H9 (cell line): ENCODE measurements around the gene DCDC2. TPM values are rescaled to one million over a fixed set of nuclear protein-coding genes. Genes with fewer than 3 reads are reported as not detected.

Experiments
- DNase-seq: peaks from one replicate; pipeline ENCODE4 v3.0.0-alpha.2; 2017
- H2AFZ ChIP-seq: one replicate; pipeline ENCODE4 v1.6.1; 2013; ENCODE audit warnings: mild to moderate bottlenecking, low read length, control low read depth, moderate library complexity
- H2AK5ac ChIP-seq: 2 replicates; pipeline ENCODE4 v1.6.1; 2013; ENCODE audit warnings: low read length, control low read depth, mixed read lengths; ENCODE audit not compliant: insufficient read length
- H2BK120ac ChIP-seq: one replicate; pipeline ENCODE4 v1.6.1; 2013; ENCODE audit warnings: low read depth, mild to moderate bottlenecking, low read length, control low read depth, inconsistent platforms; ENCODE audit not compliant: poor library complexity, severe bottlenecking
- H2BK12ac ChIP-seq: 2 replicates; pipeline ENCODE4 v1.6.1; 2013; ENCODE audit warnings: low read length, control low read depth, mixed read lengths, low read depth; ENCODE audit not compliant: insufficient read length
- H2BK15ac ChIP-seq: 2 replicates; pipeline ENCODE4 v1.6.1; 2013; ENCODE audit warnings: low read depth, low read length, control low read depth
- H2BK20ac ChIP-seq: one replicate; pipeline ENCODE4 v1.6.1; 2013; ENCODE audit warnings: low read depth, mild to moderate bottlenecking, low read length, control low read depth, inconsistent platforms; ENCODE audit not compliant: poor library complexity, severe bottlenecking
- H2BK5ac ChIP-seq: 2 replicates; pipeline ENCODE4 v1.6.1; 2013; ENCODE audit warnings: low read length, control low read depth, mixed read lengths; ENCODE audit not compliant: insufficient read length
- H3K14ac ChIP-seq: 2 replicates; pipeline ENCODE4 v1.6.1; 2013; ENCODE audit warnings: low read length, control low read depth; ENCODE audit not compliant: insufficient read depth
- H3K18ac ChIP-seq: 2 replicates; pipeline ENCODE4 v1.6.1; 2013; ENCODE audit warnings: low read depth, mild to moderate bottlenecking, mixed read lengths, low read length, control low read depth; ENCODE audit not compliant: insufficient read length
- H3K23ac ChIP-seq: 2 replicates; pipeline ENCODE4 v1.6.1; 2013; ENCODE audit warnings: low read length, control low read depth, mixed read lengths, low read depth; ENCODE audit not compliant: insufficient read length
- H3K23me2 ChIP-seq: 2 replicates; pipeline ENCODE4 v1.6.1; 2013; ENCODE audit warnings: low read depth, mild to moderate bottlenecking, mixed read lengths, low read length, control low read depth; ENCODE audit not compliant: insufficient read length, poor library complexity, severe bottlenecking
- H3K27ac ChIP-seq: 2 replicates; pipeline ENCODE4 v1.5.1; 2013; ENCODE audit warnings: low read length, control low read depth, mixed read lengths, low read depth; ENCODE audit not compliant: insufficient read length
- H3K27me3 ChIP-seq: 2 replicates; pipeline ENCODE4 v1.6.1; 2013; ENCODE audit warnings: low read length, control low read depth, inconsistent platforms; ENCODE audit not compliant: insufficient read depth
- H3K4ac ChIP-seq: 2 replicates; pipeline ENCODE4 v1.6.1; 2013; ENCODE audit warnings: low read depth, mild to moderate bottlenecking, control low read depth, inconsistent platforms, low read length, moderate library complexity
- H3K4me1 ChIP-seq: 2 replicates; pipeline ENCODE4 v1.6.1; 2013; ENCODE audit warnings: low read length, control low read depth, inconsistent platforms; ENCODE audit not compliant: insufficient read depth
- H3K4me2 ChIP-seq: 2 replicates; pipeline ENCODE4 v1.6.1; 2013; ENCODE audit warnings: low read length, control low read depth, mixed read lengths; ENCODE audit not compliant: insufficient read length, insufficient read depth
- H3K56ac ChIP-seq: 2 replicates; pipeline ENCODE4 v1.6.1; 2013; ENCODE audit warnings: low read depth, mild to moderate bottlenecking, mixed read lengths, low read length, control low read depth; ENCODE audit not compliant: insufficient read length
- H3K79me1 ChIP-seq: 2 replicates; pipeline ENCODE4 v1.6.1; 2013; ENCODE audit warnings: low read depth, mild to moderate bottlenecking, moderate library complexity, low read length, control low read depth, inconsistent platforms; ENCODE audit not compliant: insufficient read depth, poor library complexity, severe bottlenecking
- H3K79me2 ChIP-seq: 2 replicates; pipeline ENCODE4 v1.6.1; 2013; ENCODE audit warnings: low read length, control low read depth, inconsistent platforms; ENCODE audit not compliant: insufficient read depth
- H3K9ac ChIP-seq: 2 replicates; pipeline ENCODE4 v1.6.1; 2013; ENCODE audit warnings: low read length, control low read depth, mixed read lengths; ENCODE audit not compliant: insufficient read length; ENCODE audit errors: extremely low read depth
- H3K9me3 ChIP-seq: one replicate; pipeline ENCODE4 v1.6.1; 2013; ENCODE audit warnings: low read depth, low read length, inconsistent platforms; ENCODE audit not compliant: control insufficient read depth
- H3T11ph ChIP-seq: one replicate; pipeline ENCODE4 v1.6.1; 2013; ENCODE audit warnings: mild to moderate bottlenecking, low read length, control low read depth, inconsistent platforms
- H4K20me1 ChIP-seq: one replicate; pipeline ENCODE4 v1.6.1; 2013; ENCODE audit not compliant: control insufficient read depth, insufficient read length, insufficient read depth
- H4K5ac ChIP-seq: 2 replicates; pipeline ENCODE4 v1.6.1; 2013; ENCODE audit warnings: low read depth, mild to moderate bottlenecking, mixed read lengths, low read length, control low read depth; ENCODE audit not compliant: insufficient read length
- H4K8ac ChIP-seq: replicated peaks from 2 replicates; pipeline ENCODE4 v1.6.1; 2013; ENCODE audit warnings: low read length, control low read depth, mixed read lengths, low read depth; ENCODE audit not compliant: insufficient read length
- H4K91ac ChIP-seq: 2 replicates; pipeline ENCODE4 v1.6.1; 2013; ENCODE audit warnings: low read depth, mild to moderate bottlenecking, moderate library complexity, mixed read lengths, low read length, control low read depth; ENCODE audit not compliant: insufficient read length
- H3K27ac Mint-ChIP-seq, 3 experiments: 2 replicates in 2 of 3; 3 replicates in 1 of 3; pipeline ENCODE4 v1.8.0; 2020 to 2021; ENCODE audit warnings: mixed read lengths in 3 of 3, mild to moderate bottlenecking in 1 of 3, moderate library complexity in 1 of 3
- H3K27me3 Mint-ChIP-seq: 2 replicates; pipeline ENCODE4 v1.8.0; 2021; ENCODE audit warnings: low read depth, mild to moderate bottlenecking, moderate library complexity, mixed read lengths
- H3K36me3 Mint-ChIP-seq, 3 experiments: 2 replicates in 2 of 3; 3 replicates in 1 of 3; pipeline ENCODE4 v1.8.0; 2020 to 2021; ENCODE audit warnings: low read depth in 3 of 3, mixed read lengths in 3 of 3; ENCODE audit not compliant: insufficient read depth in 1 of 3
- H3K4me1 Mint-ChIP-seq, 2 experiments: 2 replicates each; pipeline ENCODE4 v1.8.0; 2020; ENCODE audit warnings: mixed read lengths in 2 of 2
- H3K4me3 Mint-ChIP-seq, 2 experiments: 2 replicates in 1 of 2; 3 replicates in 1 of 2; pipeline ENCODE4 v1.8.0; 2020 to 2021; ENCODE audit warnings: mild to moderate bottlenecking in 2 of 2, mixed read lengths in 2 of 2, moderate library complexity in 1 of 2
- H3K9me3 Mint-ChIP-seq, 2 experiments: 2 replicates in 1 of 2; 3 replicates in 1 of 2; pipeline ENCODE4 v1.8.0; 2020; ENCODE audit warnings: mild to moderate bottlenecking in 2 of 2, mixed read lengths in 2 of 2, moderate library complexity in 1 of 2
- WGBS: extraction: QIAGEN DNeasy Blood & Tissue Kit; methylation state at CpG from one replicate; pipeline ENCODE4 v1.1.7; 2013; ENCODE audit warnings: missing lambda C conversion rate, low lambda C conversion rate, mixed read lengths; ENCODE audit not compliant: insufficient read length; ENCODE audit errors: extremely low coverage; 5-methylcytosine and 5-hydroxymethylcytosine counted together
- total RNA-seq: library from RNA; stranded (reverse); gene quantifications from 2 replicates; pipeline ENCODE4 v1.2.1, GENCODE V29; 2021
- TF ChIP-seq, protein P1 (sequence below): fragments of 200-600 bp; sonication (generic); conservative IDR thresholded peaks from 3 replicates; pipeline ENCODE4 v1.8.0; 2021; ENCODE audit warnings: antibody characterized with exemption, mild to moderate bottlenecking

The DCDC2 gene
- total RNA-seq, 1 experiment from 2014 or later: 0.59 TPM

GRCh38 chr6:24207413-24207812 lies 150.4 kb downstream of the DCDC2 start:
- no peak overlapping the region for H2BK20ac ChIP-seq
- H2AFZ ChIP-seq: no peak overlapping the region
- no peak overlapping the region for H2BK15ac ChIP-seq
- H3K18ac ChIP-seq: no peak overlapping the region
- H2BK12ac ChIP-seq: no peak overlapping the region
- H3K14ac ChIP-seq: no peak overlapping the region
- H3T11ph ChIP-seq: no peak overlapping the region
- H3K4me2 ChIP-seq: no peak overlapping the region
- no peaks in the 10 kb centered on the region for H4K20me1 ChIP-seq
- H3K9ac ChIP-seq: no peak overlapping the region
- H4K91ac ChIP-seq: no peak overlapping the region
- TF ChIP-seq, protein P1, sequence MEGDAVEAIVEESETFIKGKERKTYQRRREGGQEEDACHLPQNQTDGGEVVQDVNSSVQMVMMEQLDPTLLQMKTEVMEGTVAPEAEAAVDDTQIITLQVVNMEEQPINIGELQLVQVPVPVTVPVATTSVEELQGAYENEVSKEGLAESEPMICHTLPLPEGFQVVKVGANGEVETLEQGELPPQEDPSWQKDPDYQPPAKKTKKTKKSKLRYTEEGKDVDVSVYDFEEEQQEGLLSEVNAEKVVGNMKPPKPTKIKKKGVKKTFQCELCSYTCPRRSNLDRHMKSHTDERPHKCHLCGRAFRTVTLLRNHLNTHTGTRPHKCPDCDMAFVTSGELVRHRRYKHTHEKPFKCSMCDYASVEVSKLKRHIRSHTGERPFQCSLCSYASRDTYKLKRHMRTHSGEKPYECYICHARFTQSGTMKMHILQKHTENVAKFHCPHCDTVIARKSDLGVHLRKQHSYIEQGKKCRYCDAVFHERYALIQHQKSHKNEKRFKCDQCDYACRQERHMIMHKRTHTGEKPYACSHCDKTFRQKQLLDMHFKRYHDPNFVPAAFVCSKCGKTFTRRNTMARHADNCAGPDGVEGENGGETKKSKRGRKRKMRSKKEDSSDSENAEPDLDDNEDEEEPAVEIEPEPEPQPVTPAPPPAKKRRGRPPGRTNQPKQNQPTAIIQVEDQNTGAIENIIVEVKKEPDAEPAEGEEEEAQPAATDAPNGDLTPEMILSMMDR: no peak
- no peak overlapping the region for H3K4ac ChIP-seq
- H3K27me3 ChIP-seq: no peaks in the 10 kb centered on the region
- no peak overlapping the region for H3K27ac ChIP-seq
- H3K27ac Mint-ChIP-seq: no peak overlapping the region
- H3K23me2 ChIP-seq: no peaks in the 10 kb centered on the region
- H2BK120ac ChIP-seq: no peak overlapping the region
- H2AK5ac ChIP-seq: no peak overlapping the region
- no peak overlapping the region for H3K4me3 Mint-ChIP-seq
- H3K56ac ChIP-seq: no peak overlapping the region
- H4K5ac ChIP-seq: no peak overlapping the region
- H3K23ac ChIP-seq: no peak overlapping the region
- WGBS: no CpG with 5 or more reads among the region's 4 CpGs
- H3K9me3 Mint-ChIP-seq: peaks cover 0 to 3% of the 10 kb centered on the region in 2 experiments; a peak in 3 of 5 replicates
- H3K9me3 ChIP-seq: no peaks in the 10 kb centered on the region
- no peaks in the 10 kb centered on the region for H3K79me1 ChIP-seq
- H3K4me1 Mint-ChIP-seq: peaks cover 4% of the 10 kb centered on the region in 2 experiments
- no peak overlapping the region for H2BK5ac ChIP-seq
- H3K36me3 Mint-ChIP-seq: no peaks in the 10 kb centered on the region
- no peaks in the 10 kb centered on the region for H3K4me1 ChIP-seq
- H3K79me2 ChIP-seq: no peaks in the 10 kb centered on the region
- H4K8ac ChIP-seq: no peak overlapping the region
- no peaks in the 10 kb centered on the region; the same call in 1 of the 2 replicates for H3K27me3 Mint-ChIP-seq
- no peak for DNase-seq
